HuH-7 (cell line): ENCODE results near the gene CCDC70.
A peak's percentile ranks its signal among the peaks of the same experiment; 100 is the strongest.
"Not testable (repeated sequence)": the region's sequence is repeated elsewhere in the genome, so short reads cannot be mapped to it uniquely, and the experiment has no call there.

Experiments used
- DNase-seq: peaks from one replicate; pipeline ENCODE4 v3.0.0; 2011; ENCODE audit warnings: low spot score

Gene CCDC70

DNA sequence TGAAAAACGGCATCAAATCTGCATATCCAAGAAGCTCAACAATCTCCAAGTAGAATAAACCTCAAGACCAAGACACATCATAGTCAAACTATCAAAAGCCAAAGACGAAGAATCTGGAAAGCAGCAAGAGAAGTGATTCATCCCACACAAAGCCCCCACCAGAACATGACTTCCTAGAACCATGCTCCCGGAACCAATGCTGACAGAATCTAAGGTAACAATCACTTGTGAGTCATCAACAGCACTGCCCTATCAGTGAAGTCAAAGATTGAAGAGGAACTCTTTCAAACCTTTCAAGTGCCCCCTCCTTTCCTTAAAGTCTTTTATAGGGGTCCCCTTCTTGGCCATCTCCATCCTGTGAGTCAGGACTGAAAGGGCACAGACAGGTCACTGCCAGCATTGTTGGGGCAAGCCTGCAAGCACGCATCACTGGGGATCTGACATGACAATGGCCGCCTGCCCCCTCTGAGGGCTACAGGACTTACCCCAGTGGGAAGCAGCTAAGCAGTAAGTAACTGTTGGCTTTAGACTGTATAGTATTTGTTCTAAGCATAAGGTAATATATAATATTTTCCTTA is at the start of gene CCDC70:
Gene CCDC70 (plus strand): TSS at position 247 of the 578 bp plus-strand sequence. CDS start 3,443 bp downstream, outside the sequence.
- no peak for DNase-seq

DNA sequence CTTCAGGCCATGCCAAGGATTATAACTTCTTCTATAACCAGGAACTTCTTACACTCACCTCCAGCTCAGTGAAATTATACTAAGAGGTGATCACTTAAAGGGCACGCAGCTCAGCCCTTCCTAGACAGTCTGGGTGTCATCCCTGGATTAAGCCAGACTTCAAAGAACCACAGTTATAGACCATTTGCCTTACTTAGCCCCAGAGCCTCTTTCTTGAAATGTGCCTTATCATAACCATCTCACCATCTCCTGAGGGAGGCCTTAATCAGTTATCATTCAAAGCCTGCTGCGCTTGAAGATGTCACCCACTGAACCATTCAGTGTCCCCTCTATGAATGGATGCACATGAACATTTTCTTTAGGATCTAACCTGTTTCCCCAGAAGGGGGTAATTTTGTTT is 47.7 kb upstream of the CCDC70 start:
- no peak for DNase-seq

DNA sequence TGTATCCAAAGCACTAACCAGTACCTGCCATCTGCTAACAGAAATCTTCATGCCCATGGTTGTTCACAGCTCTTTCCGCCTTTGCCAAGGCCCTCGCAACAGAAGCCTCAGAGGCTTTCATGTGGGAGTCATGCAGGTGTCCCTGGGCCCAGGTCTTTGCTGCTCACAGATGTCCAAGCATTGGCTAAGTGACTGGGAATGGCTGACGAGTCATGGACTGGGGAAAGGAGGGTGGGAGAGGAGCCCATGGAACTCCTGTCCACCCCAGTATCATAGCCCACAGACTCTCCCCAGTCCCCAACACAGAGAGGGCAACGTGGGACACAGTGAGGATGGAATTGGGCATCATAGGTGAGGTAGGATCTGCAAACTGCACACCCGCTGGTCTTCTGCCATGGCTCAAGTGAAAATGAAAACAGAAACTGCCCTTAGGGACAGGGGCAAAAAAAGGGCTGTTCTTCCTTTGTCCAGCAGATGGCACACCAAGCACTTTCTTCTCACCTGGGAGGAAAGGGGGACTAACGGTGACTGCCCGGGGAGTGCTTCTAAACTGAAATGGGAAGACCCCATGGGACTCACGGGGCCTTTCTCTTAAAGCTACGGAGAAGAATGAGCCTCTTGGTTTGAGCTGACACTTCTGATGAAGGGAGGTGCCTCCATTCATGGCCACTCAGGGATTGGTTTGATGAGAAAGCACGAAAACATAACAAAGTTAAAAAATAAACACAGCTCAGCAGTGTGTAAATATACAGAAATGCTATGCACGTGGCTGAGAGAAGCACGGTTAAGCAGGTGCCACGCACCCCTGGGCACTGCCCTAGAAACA is 46.7 kb upstream of the CCDC70 start:
- peak; percentile 72 for DNase-seq

DNA sequence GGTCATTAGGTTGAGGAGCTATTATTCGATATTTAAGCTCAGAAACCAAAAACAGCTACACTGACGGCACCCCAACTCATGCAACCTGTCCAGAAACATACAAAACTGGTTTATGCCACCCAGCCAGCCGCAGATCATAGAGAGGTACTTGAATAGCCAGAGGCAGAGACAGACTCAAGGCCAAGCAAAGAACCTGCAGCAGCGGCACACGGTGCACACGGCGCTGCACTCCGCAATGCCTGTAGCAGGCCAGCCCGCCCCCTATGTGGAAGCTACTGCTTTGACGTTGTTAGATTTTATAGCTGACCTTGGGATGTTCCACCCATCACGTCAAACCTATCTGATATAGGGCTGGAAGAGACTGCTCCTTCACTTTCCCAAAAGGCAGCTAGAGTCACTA is 45.9 kb upstream of the CCDC70 start:
- DNase-seq = no peak

DNA sequence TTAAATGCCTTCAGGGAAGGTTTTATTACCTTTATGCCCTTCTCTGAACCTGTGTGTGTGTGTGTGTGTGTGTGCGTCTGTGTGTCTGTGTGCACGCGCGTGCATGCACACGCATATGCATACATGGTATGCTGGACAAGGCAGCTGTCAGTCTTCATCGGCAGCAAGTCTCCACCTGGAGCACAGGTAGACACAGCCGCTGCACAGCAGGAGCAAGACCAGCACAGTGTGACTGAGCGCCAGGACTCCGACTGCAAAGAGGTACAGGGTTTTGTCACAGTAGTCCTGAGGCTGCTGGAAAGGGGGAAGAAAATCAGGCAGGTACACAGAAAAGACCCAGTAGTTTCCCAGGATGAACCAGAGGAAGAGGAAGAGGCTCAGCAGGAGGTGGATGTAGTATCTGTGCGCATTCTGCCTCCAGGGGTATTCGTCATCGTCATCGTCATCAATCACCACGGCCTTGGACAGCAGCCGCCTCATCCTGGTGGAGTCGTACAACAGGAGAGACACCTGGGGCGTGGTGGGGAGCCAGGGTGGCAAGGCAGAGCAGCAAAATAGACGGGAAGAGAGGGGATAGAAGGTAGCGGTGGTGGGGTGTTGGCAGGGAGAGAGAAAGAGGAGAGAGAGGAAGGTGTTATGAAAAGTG is 45.0 kb upstream of the CCDC70 start:
- DNase-seq = no peak

DNA sequence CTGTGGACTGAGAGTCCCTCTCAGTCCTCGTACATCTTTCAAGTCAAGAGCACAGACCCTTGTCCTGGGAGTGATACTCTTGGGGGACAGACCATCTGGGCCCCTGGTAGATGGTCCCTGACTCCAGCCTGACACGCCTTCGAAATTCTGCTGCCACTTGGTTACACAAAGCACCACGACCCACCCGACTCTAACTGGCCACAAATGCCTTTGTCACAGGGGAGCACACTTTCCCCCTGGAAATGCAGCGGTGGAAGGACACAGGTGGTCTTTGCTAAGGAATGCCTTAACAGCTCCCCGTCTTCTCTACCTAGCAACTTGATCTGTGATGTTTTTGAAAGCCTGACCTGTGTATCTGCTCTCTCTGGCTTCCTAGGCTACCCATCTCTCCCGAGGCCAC is 44.1 kb upstream of the CCDC70 start:
- DNase-seq = no peak

DNA sequence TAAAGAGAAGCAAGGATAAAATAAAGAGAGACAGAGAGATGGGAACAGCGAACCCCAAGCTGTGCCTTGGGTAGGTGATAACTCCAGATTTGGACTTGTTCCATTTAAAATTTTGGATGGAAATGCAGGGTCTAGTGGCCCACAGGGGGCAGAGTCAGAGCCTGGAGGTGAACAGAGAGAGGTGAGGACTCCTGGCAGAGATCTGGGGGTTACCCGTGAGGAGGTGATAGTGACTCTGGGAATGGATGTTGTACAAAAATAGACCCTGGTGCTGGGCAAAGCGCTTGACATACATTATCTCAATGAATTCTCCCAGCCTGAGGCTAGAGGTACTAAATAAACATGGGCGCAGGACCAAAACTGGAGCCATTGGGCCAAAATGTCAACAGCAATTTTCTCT is 43.5 kb upstream of the CCDC70 start:
- no peak for DNase-seq

DNA sequence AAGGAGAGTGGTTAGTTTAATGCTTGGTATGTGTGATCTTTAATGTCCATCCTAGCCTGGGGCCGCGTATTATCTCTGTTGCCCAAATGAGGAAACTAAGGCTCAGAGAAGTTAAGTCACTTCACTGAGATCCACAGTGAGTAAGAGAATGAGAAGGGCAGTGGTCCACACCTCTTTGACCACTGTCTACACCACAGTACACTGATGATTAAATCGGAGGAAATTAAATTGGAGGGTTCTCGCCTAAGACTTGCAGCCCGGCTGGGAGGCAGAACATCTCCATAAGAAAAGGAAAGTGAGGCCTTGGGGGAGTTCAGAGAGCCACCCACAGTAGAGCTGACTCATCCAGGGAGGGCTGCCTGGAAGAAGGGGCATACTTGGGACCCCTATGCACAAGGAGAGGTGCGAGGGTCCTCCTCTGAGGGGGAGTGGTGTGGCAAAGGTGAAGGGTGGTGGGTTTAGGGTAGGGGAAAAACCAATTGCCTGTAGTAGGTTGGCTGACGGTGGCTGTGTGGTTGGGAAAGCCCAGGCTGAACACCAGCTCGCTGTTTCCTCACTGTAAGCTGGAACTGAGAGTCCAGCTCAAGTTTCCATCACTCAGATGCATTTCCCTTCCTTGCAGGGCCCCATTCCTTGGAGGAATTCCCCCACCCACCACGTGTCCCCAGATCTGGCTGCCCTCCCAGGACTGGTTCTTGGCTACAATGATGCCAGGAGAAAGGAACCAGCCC is 42.8 kb upstream of the CCDC70 start:
- no peak for DNase-seq

DNA sequence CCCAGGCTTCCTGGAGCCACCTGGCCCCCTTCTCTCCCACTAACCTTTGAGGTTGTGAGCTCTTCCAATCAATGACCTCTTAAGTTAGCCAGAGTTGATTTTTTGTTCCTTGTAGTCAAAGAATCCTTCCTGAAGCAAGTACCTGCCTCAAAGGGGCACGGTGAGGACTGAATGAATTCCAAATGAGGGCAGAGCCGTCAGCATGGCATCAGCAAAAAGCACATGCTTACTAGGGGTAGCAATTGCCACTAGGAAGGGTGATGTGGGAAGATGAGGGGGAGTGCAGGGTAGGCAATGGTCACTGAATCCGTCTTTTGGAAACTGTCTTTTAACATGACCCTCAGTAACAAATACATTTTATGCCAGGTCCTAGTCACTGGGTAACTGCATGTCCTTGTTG is 42.2 kb upstream of the CCDC70 start:
- DNase-seq = no peak

DNA sequence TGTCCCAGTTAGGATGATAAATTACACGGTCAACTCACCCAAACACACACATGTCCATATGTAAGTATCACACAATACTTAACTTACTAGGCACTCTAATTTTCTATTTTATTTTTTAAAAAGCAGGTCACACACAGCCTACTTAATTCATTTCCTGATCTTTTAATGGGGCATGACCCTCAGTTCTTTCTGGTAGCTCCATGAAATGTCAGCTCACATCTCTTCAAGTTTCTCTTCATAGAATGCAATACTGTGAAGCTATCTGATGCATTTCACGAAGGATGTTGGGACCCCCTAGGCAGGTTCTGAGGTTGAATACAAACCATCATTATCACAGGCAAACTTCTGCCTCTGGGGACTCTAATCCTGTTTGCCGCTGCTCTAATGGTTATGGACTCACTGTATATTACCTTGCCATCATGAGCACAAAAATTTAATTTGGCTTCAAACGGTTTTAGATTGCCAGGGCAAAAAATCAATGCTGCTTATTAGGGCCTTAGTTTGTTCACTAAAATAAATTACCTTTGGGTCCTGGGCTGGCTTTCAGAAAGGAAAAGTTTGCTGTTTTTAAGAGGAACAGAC is 41.7 kb upstream of the CCDC70 start:
- no peak for DNase-seq

DNA sequence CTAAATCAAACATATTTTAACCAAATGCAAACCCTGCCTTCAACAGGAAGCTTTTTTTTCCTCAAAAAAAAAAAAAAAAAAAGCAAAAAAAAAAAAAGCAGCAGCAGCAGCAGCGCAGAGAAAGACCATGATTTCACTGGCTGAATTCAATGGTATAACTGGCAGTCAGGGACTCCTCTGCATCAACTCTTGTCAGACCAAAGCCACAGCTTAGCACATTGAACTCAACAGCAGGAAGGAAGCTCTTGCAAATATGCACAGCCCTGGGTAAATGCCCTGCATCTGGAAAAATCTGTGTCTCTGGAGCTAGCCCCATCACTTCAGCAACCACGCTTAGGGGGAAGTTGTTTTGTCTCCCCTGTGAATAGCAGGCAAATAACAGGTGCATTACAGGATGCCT is 40.2 kb upstream of the CCDC70 start:
- no peak for DNase-seq

DNA sequence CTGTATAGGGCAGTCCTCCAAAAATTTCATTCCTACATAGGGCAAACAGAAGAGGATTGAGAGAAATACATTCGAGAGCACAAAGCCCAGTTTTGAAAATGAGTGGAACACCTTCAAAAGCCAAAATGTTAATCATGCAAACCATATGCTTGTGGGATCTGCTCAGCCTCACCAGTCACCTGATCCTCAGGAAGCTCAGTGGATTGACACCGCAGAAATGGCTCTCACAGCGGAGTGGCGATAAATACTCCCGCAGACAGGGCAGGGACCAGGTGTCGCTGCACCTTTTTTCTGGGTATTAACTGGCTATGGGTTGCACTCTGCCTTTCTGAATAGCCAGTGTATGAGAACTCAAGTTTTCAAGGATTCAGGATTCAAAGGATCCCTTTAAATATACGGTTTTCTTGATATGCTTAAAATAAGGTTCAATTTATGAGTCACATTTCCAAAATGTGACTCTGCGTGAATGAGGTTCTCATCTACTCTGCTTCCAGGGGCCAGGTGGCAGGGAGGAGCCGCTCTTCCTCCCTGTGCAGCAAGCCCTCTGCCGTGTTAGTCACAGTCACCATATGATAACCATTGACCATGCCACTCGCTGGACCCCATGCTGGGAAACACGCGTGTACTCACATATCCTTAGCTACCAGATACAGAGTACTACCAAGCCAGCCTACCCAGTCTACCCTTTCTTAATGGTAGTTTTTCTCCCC is 39.5 kb upstream of the CCDC70 start:
- no peak for DNase-seq

DNA sequence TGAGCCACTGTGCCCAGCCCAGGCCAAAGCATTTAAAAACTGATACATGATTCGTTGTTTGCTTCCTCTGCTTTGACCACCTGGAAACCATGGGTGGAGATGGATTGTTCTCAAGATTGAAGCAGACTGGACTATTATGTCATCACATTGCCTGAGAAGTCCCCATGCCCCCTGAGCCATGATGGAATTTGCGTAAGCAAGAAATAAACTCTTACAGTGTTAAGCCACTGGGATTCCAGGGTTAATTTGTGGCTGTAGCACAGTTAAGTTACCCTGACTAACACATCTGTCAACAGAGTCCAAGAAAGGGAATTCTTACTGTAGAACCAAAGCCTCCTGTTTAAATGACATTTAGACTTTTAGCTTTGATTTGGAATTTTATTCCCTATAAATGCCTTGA is 38.4 kb upstream of the CCDC70 start:
- no peak for DNase-seq

DNA sequence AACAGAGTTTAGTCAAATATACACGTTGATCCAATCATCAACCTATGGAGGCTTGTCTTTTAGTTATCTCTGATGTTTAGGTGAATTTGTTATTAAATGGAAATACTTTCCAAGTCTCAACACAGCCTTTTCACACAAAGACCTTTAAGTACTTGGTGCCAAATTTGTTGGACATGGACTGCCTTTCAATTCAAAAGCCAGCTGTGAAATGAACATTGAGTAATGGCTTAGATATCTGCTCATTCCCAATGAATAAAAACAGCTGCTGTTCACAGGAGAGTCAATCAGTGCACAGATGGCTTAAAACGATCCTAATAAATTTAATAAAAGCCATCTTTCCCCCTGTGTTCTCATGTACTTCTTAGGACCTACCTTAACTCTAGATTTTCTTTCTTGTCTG is 37.9 kb upstream of the CCDC70 start:
- no peak for DNase-seq

DNA sequence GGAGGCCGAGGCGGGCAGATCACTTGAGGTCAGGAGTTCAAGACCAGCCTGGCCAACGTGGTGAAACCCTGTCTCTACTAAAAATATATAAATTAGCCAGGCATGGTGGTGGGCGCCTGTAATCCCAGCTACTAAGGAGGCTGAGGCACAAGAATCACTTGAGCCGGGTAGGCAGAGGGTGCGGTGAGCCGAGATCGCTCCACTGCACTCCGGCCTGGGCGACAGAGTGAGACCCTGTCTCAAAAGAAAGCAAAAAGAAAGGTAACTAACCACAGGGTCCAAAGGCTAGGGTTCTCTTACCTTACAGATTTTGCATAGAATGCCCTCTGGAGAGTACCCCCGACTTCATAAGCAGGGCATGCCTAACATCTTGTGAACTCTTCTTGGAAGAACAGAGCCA is 37.1 kb upstream of the CCDC70 start:
- DNase-seq = not testable (repeated sequence)

DNA sequence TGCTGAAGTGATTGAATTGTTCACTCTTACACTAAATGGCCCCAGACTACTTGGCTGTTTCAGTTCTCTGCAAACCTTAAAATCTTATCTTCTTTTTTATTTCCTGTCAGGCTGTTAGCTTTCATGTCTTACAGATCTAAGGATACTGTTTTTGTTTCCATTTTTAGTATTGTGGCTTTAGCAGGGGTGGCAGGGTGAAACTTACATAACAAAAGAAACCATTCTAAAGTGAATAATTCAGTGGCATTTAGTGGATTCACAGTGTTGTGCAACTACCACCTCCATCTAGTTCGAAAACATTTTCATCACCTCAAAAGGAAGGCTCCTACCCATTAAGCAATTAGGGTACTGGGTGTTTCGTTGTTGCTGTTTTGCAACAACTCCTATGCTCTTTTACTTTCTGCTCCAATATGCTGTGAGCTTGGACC is 36.6 kb upstream of the CCDC70 start:
- no peak for DNase-seq

DNA sequence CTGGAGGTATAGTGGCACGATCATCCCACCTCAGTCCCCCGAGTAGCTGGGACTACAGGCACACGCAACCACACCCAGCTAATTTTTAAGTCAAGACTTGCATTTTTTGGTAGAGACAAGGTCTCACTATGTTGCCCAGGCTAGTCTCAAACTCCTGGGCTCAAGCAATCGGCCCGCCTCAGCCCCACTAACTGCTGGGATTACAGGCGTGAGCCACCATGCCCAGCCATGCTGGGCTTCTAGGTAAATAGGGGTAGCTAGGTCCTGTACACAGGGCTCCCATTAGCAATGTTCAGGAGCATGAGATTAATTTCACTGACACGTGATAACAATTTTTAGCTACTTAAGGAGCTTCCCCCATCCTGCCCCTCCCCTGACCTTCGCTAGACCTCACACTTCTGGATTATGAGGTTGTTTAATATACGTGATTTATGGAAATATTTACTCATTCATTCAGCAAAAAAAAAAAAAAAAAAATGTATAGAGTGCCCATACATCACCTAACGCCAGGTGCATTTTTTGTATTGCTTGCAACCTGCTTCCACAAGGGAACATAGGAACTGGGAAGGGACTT is 36.0 kb upstream of the CCDC70 start:
- no peak for DNase-seq

DNA sequence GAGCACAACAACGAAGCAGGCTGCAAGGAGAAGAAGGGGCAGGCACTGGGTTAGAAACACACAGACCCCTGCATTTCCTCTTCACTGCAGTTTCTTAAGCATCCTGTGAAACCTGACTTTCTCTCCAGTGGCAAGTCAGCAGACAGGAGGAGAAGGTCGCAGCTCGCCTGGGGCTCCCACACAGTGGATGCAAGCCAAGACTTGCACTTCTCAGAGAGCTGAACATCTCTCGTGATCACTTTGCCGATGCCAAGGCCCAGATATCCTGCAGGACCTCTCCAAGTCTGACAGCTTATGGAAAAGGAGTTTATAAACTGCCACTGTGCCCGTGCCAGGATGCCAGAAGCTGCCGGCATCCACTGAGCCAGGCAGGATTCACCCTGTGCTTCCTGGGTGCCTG is 35.2 kb upstream of the CCDC70 start:
- no peak for DNase-seq

DNA sequence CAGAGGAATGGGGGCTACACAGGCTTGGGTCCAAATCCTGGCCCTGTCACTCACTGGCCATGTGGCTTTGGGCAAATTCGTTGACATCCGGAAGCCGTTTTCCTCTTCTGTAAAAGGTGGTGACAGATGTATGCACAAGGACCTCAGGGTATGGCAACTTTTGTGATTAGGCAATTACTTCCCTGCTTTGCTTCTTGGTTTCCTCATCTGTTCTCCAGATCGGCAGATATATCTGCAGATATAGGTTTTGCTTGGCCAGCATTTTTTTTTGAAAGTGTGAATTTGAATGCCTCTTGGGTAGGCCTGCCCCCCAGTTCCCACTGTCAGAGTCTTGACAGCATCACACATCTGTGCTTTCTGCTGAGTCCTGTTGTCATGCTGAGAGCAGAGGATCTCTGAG is 34.5 kb upstream of the CCDC70 start:
- no peak for DNase-seq

DNA sequence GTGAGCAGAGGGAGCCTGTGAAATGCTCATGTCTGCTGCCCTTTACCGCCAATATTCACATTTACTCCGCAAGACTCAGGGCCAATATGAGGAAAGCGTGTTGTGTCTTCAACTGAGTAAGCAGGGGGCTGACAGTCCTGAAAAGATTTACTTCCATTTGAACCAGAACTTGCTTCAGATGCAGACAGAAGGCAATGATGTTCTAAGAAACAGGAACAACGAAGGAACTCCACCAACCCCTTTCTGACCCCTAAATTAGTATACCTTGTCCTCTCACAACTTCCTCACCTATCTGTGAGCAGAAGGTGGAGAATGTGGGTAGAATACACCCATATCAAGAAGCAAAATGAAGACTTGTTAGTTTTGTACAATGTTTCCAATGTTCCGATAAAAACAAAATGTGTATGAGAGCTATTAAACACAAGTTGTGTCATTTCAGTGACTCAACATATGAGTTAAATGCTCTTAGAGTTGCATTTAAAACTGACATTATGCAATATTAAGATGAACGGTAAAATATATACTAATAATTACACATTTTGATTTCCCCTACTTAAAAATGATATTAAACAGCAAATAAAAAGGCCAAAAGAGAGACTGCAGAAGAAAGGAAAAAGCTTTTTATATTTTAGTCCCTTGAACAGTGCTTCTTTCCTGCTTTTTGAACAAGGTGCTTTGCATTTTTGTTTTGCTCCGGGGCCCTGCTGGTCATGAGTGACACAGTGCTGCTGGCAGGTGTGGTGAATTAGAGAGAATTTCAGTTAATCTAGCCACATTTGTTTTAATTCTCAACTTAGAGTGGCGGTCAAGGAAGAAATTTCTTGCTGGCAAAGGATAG is 32.8 kb upstream of the CCDC70 start:
- no peak for DNase-seq

DNA sequence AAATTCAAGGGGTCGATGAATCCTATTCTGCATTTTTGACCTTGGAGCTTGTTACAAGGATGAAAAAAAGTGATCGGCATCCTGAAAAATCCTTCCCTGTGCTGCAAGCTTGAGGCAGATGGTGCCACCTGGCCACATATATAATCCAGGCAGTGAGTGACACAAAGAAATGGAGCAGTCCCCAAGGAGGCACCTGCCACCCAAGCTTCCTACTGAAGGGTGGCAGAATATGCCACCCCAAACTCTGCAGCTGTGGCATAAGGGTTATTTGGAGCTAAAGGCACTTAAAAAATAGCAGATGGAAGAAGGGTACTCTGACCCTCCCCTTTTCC is 32.2 kb upstream of the CCDC70 start:
- DNase-seq = no peak
